Endothelial cell of umbilical vein (primary cell): ENCODE measurements around the gene LANCL2. TPM values are rescaled to one million over a fixed set of nuclear protein-coding genes. Genes with fewer than 3 reads are reported as not detected.

Source experiments
- BruUV-seq: library from RNA; stranded (reverse); fragments of 400-500 nt; replicated peaks from 2 replicates; lab custom pipeline; 2021; lab: Mats Ljungman, UMichigan
- CTCF ChIA-PET: fragments of 300-600, 350-600 bp; sonication (Branson Sonifier 250); formaldehyde crosslinking; loops from one replicate; lab custom pipeline; 2021; ENCODE audit warnings: antibody characterized with exemption, inconsistent platforms; lab: Charles Lee
- POLR2A ChIA-PET: fragments of 300-600, 350-600 bp; sonication (Branson Sonifier 250); formaldehyde crosslinking; loops from one replicate; lab custom pipeline; 2021; ENCODE audit warnings: antibody characterized with exemption, inconsistent platforms; lab: Charles Lee
- DNase-seq: peaks from one replicate; pipeline ENCODE4 v3.0.0-alpha.2; 2011; ENCODE audit warnings: low read depth, low spot score
- FAIRE-seq: peaks from 2 replicates; lab custom pipeline; 2011; peaks lifted over from hg19 to GRCh38; lab: Jason Lieb, UNC
- H2AFZ ChIP-seq: 2 replicates; pipeline ENCODE4 v1.6.0; 2012; ENCODE audit warnings: low read depth, low read length, control low read depth, inconsistent platforms
- H3K27ac ChIP-seq: 2 replicates; pipeline ENCODE4 v1.5.1; 2011; ENCODE audit warnings: low read depth, mild to moderate bottlenecking, control low read depth, low read length, moderate library complexity; ENCODE audit not compliant: insufficient read depth
- H3K27me3 ChIP-seq, 2 experiments: 2 replicates each; pipeline versions ENCODE4 v1.6.0 to v1.6.1; 2011; ENCODE audit warnings: low read length in 2 of 2, mixed read lengths in 1 of 2; ENCODE audit not compliant: control insufficient read depth in 2 of 2, insufficient read depth in 2 of 2
- H3K36me3 ChIP-seq, 2 experiments: 2 replicates in 1 of 2; 3 replicates in 1 of 2; pipeline ENCODE4 v1.5.1; 2011; ENCODE audit warnings: low read length in 2 of 2, mild to moderate bottlenecking in 1 of 2, moderate library complexity in 1 of 2; ENCODE audit not compliant: control insufficient read depth in 2 of 2, insufficient read depth in 2 of 2; ENCODE audit errors: extremely low read depth in 1 of 2
- H3K4me1 ChIP-seq: 3 replicates; pipeline ENCODE4 v1.5.1; 2011; ENCODE audit warnings: mild to moderate bottlenecking, low read length; ENCODE audit not compliant: control insufficient read depth, insufficient read depth; ENCODE audit errors: extremely low read depth
- H3K4me2 ChIP-seq: 2 replicates; pipeline ENCODE4 v1.6.1; 2011; ENCODE audit warnings: low read length, control low read depth, mixed read lengths; ENCODE audit not compliant: insufficient read depth
- H3K4me3 ChIP-seq, 3 experiments: fragments of 200-600 bp in 1 of 3; sonication (generic), shearing (Covaris generic) in 1 of 3; replicated peaks in 1 of 3; 2 replicates each; pipeline ENCODE4 v1.5.1; 2011 to 2016; ENCODE audit warnings: control low read depth in 3 of 3, low read length in 3 of 3, mild to moderate bottlenecking in 2 of 3, inconsistent platforms in 1 of 3, low read depth in 1 of 3, moderate library complexity in 1 of 3; ENCODE audit not compliant: insufficient read depth in 1 of 3
- H3K79me2 ChIP-seq: 2 replicates; pipeline ENCODE4 v1.6.0; 2012; ENCODE audit warnings: low read length, inconsistent platforms; ENCODE audit not compliant: control insufficient read depth, insufficient read depth
- H3K9ac ChIP-seq: replicated peaks from 2 replicates; pipeline ENCODE3; 2011; ENCODE audit warnings: low read length, control low read depth; ENCODE audit not compliant: insufficient read depth; ENCODE audit errors: extremely low read depth
- H3K9me1 ChIP-seq: replicated peaks from 3 replicates; pipeline ENCODE4 v1.6.0; 2011; ENCODE audit warnings: mild to moderate bottlenecking, low read length; ENCODE audit not compliant: control insufficient read depth, insufficient read depth; ENCODE audit errors: extremely low read depth
- H3K9me3 ChIP-seq: replicated peaks from 2 replicates; pipeline ENCODE4 v1.5.1; 2012; ENCODE audit warnings: low read length, inconsistent platforms; ENCODE audit not compliant: control insufficient read depth, insufficient read depth
- H4K20me1 ChIP-seq: replicated peaks from 2 replicates; pipeline ENCODE3; 2011; ENCODE audit warnings: mild to moderate bottlenecking, low read length; ENCODE audit not compliant: control insufficient read depth, insufficient read depth; ENCODE audit errors: extremely low read depth
- EZH2 ChIP-seq: IDR thresholded peaks from 2 replicates; pipeline ENCODE4 v1.6.1; 2012; ENCODE audit warnings: borderline replicate concordance, low read depth, mild to moderate bottlenecking, moderate library complexity, low read length, inconsistent platforms; ENCODE audit not compliant: severe bottlenecking
- GATA2 ChIP-seq: IDR thresholded peaks from 2 replicates; pipeline ENCODE4 v1.7.0; 2011; ENCODE audit warnings: low read depth, mild to moderate bottlenecking, moderate library complexity, mixed read lengths, low read length; ENCODE audit not compliant: insufficient read length, insufficient read depth
- MYC ChIP-seq: IDR thresholded peaks from one replicate; pipeline ENCODE4 v1.6.1; 2011; ENCODE audit warnings: mild to moderate bottlenecking, low read depth, low read length
- POLR2A ChIP-seq: IDR thresholded peaks from 2 replicates; pipeline ENCODE4 v1.6.1; 2012; ENCODE audit warnings: low read depth, mild to moderate bottlenecking, control low read depth, low read length
- dilution Hi-C: fragments of 300-500 bp; cut with MboI; formaldehyde crosslinking; loops from one replicate; pipeline ENCODE4 v1.15.0; 2019; ENCODE audit warnings: low sequenced_read_pairs; ENCODE audit not compliant: extremely low pct_ligation_motif_present
- intact Hi-C: fragments of 100-400 bp; cut with micrococcal nuclease; formaldehyde crosslinking; loops from one replicate; pipeline ENCODE4 v1.10.0; 2022
- polyA plus RNA-seq, 4 experiments: library from polyadenylated mRNA; depleted of rRNA in 3 of 4; stranded (reverse) in 3 of 4; unstranded in 1 of 4; fragments of >200 nt; gene quantifications; 2 replicates each; pipeline versions ENCODE4 v1.2.1 to v1.2.3, GENCODE V29; 2011 to 2012; ENCODE audit warnings: missing spikeins in 1 of 4
- total RNA-seq: library from RNA; stranded (reverse); gene quantifications from 2 replicates; pipeline ENCODE4 v1.2.3, GENCODE V29; 2021

LANCL2 gene
- total and polyA plus RNA-seq, 2 donors (not counting 3 experiments of a cell fraction or from before 2014, with no cell fraction given) = 19.2 to 25.3 TPM

- no TSS peak for BruUV-seq
- H3K4me1 ChIP-seq = peaks cover 11% of the 10 kb centered on the region
- TF ChIP-seq POLR2A (no peak), MYC (no peak), GATA2 (no peak)
- H3K9ac ChIP-seq = no peak overlapping the region
- H3K4me3 ChIP-seq = no peak overlapping the region
- H3K9me1 ChIP-seq = no peaks in the 10 kb centered on the region
- no peaks in the 10 kb centered on the region for H4K20me1 ChIP-seq
- dilution Hi-C loops (no loop called here), intact Hi-C loops (no loop called here)
- H3K36me3 ChIP-seq = no peaks in the 10 kb centered on the region
- no peaks in the 10 kb centered on the region for H3K79me2 ChIP-seq
- FAIRE-seq (no peak), DNase-seq (no peak)
- CTCF ChIA-PET = no interaction called here
- no peak overlapping the region for H3K4me2 ChIP-seq
- H3K27me3 ChIP-seq = no peaks in the 10 kb centered on the region
- H3K27ac ChIP-seq = no peak overlapping the region
- H3K9me3 ChIP-seq = no peaks in the 10 kb centered on the region
- POLR2A ChIA-PET = no interaction called here
- no peak overlapping the region for H2AFZ ChIP-seq
Measured at GRCh38 chr7:55343860-55344606, 21.1 kb upstream of the LANCL2 start.

GRCh38 chr7:55344840-55345239 lies 20.3 kb upstream of the LANCL2 start:
- Histone ChIP-seq H3K79me2 (no peaks in the 10 kb centered on the region), H3K9me3 (no peaks in the 10 kb centered on the region), H3K36me3 (no peaks in the 10 kb centered on the region), H4K20me1 (no peaks in the 10 kb centered on the region), H3K4me3 (no peak overlapping the region), H3K27me3 (no peaks in the 10 kb centered on the region), H3K9ac (no peak overlapping the region), H3K4me1 (peaks cover 19% of the 10 kb centered on the region), H3K9me1 (no peaks in the 10 kb centered on the region), H3K27ac (no peak overlapping the region), H3K4me2 (no peak overlapping the region), H2AFZ (no peak overlapping the region)
- dilution Hi-C loops = no loop called here
- CTCF ChIA-PET = no interaction called here
- BruUV-seq = no TSS peak
- DNase-seq (no peak), FAIRE-seq (no peak)
- no peak for TF ChIP-seq EZH2
- POLR2A ChIA-PET = no interaction called here
- intact Hi-C loops = loop anchor here (5.0 kb wide), 1 partner anchor 72 kb away; no protein-coding TSS in a partner anchor
